Measurements from ENCODE around the gene RHOXF2B. TPM values are rescaled to one million over a fixed set of nuclear protein-coding genes. Genes with fewer than 3 reads are reported as not detected.
"Not testable (repeated sequence)": the region's sequence is repeated elsewhere in the genome, so short reads cannot be mapped to it uniquely, and the experiment has no call there.

Gene RHOXF2B
- total RNA-seq, 1 experiment from 2014 or later = not detected

- in situ Hi-C loops (cut with HindIII; ENCODE audit: low pct_unique_long_range_greater_than_20kb, low sequenced_read_pairs); DNase-seq (ENCODE audit: low read depth, low spot score): not testable (repeated sequence)
These were observed 41.8 kb downstream of the RHOXF2B start for GRCh38 chrX:120035522-120036309.

GRCh38 chrX:120029354-120029753 is 48.1 kb downstream of the RHOXF2B start:
- in situ Hi-C loops (cut with HindIII; ENCODE audit: low pct_unique_long_range_greater_than_20kb, low sequenced_read_pairs) = no loop called here

GRCh38 chrX:120023259-120023658 is 54.2 kb downstream of the RHOXF2B start:
- DNase-seq (ENCODE audit: low read depth, low spot score) = no peak
- in situ Hi-C loops (cut with HindIII; ENCODE audit: low pct_unique_long_range_greater_than_20kb, low sequenced_read_pairs) = no loop called here

More at GRCh38 chrX:120029354-120029753, 48.1 kb downstream of the RHOXF2B start:
- no peak for DNase-seq (ENCODE audit: low read depth, low spot score)

GRCh38 chrX:120022763-120023162 is 54.7 kb downstream of the RHOXF2B start:
- DNase-seq (ENCODE audit: low read depth, low spot score) = no peak
- in situ Hi-C loops (cut with HindIII; ENCODE audit: low pct_unique_long_range_greater_than_20kb, low sequenced_read_pairs) = no loop called here

Other genes starting within 250 kb of the RHOXF2B start
- 3.9 and 4.5 TPM in 2 replicates for gene UPF3B, start 224.7 kb downstream of the RHOXF2B start, total RNA-seq (2014; rRNA removed; shearing (Covaris generic))
- gene RNF113A, start 206.0 kb downstream of the RHOXF2B start, total RNA-seq (2014; rRNA removed; shearing (Covaris generic)) = 25.7 and 27.0 TPM in 2 replicates
- gene NDUFA1, start 205.9 kb downstream of the RHOXF2B start, total RNA-seq (2014; rRNA removed; shearing (Covaris generic)) = 153 and 162 TPM in 2 replicates
- not detected in 2 replicates for gene AKAP14, start 181.8 kb downstream of the RHOXF2B start, total RNA-seq (2014; rRNA removed; shearing (Covaris generic))
- gene NKAP, start 133.9 kb downstream of the RHOXF2B start, total RNA-seq (2014; rRNA removed; shearing (Covaris generic)) = 4.7 and 5.5 TPM in 2 replicates
- not detected in 2 replicates for gene RHOXF1, start 38.2 kb upstream of the RHOXF2B start, total RNA-seq (2014; rRNA removed; shearing (Covaris generic))
- gene RHOXF2, start 80.9 kb upstream of the RHOXF2B start, total RNA-seq (2014; rRNA removed; shearing (Covaris generic)) = not detected in 2 replicates
- gene ZBTB33, start 173.1 kb upstream of the RHOXF2B start, total RNA-seq (2014; rRNA removed; shearing (Covaris generic)) = 47.9 and 49.1 TPM in 2 replicates
- gene TMEM255A, start 233.8 kb upstream of the RHOXF2B start, total RNA-seq (2014; rRNA removed; shearing (Covaris generic)) = 27.2 and 28.1 TPM in 2 replicates

Data from SK-MEL-5 (cell line).